Ovary (tissue), 3 donors: ENCODE data around the gene DTD1.

Experiments
- EP300 ChIP-seq: sonication (generic); formaldehyde crosslinking; IDR thresholded peaks from one replicate; pipeline ENCODE4 v1.6.1; 2017; ENCODE audit warnings: antibody characterized with exemption
- POLR2A ChIP-seq: fragments of 450-650 bp; IDR thresholded peaks from one replicate; pipeline ENCODE4 v1.6.1; 2017; ENCODE audit warnings: antibody characterized with exemption, mild to moderate bottlenecking, moderate library complexity
- TF ChIP-seq, protein P1 (sequence below), 3 donors: fragments of 450-650 bp in 2 of 3; fragments of 200-600 bp in 1 of 3; IDR thresholded peaks; one replicate each; pipeline versions ENCODE4 v1.5.1 to v1.8.0; 2016 to 2022; ENCODE audit warnings: antibody characterized with exemption in 3 of 3, mild to moderate bottlenecking in 1 of 3
- donor health status: DM: no; HTN: no; CAD: no.

- TF ChIP-seq, protein P1, sequence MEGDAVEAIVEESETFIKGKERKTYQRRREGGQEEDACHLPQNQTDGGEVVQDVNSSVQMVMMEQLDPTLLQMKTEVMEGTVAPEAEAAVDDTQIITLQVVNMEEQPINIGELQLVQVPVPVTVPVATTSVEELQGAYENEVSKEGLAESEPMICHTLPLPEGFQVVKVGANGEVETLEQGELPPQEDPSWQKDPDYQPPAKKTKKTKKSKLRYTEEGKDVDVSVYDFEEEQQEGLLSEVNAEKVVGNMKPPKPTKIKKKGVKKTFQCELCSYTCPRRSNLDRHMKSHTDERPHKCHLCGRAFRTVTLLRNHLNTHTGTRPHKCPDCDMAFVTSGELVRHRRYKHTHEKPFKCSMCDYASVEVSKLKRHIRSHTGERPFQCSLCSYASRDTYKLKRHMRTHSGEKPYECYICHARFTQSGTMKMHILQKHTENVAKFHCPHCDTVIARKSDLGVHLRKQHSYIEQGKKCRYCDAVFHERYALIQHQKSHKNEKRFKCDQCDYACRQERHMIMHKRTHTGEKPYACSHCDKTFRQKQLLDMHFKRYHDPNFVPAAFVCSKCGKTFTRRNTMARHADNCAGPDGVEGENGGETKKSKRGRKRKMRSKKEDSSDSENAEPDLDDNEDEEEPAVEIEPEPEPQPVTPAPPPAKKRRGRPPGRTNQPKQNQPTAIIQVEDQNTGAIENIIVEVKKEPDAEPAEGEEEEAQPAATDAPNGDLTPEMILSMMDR (IDR thresholded peaks at IDR 0.05) = no peak
- TF ChIP-seq POLR2A = no peak
- TF ChIP-seq EP300 = no peak
Measured at GRCh38 chr20:18805881-18806280, 218.0 kb downstream of the DTD1 start.
